MM.1S (cell line): ENCODE results near the gene NTRK3.

Experiments used
- DNase-seq: peaks from one replicate; pipeline ENCODE4 v3.0.0-alpha.2; 2015
- H2AFZ ChIP-seq: fragments of 300-600 bp; sonication (generic); 2 replicates; pipeline ENCODE4 v1.6.0; 2016; ENCODE audit warnings: antibody characterized with exemption, low read length
- H3F3A ChIP-seq: fragments of 300-600 bp; sonication (generic); 2 replicates; pipeline ENCODE4 v1.6.1; 2016; ENCODE audit warnings: mild to moderate bottlenecking, antibody characterized with exemption, low read length, moderate library complexity, mixed read lengths; ENCODE audit not compliant: insufficient read depth
- H3K27ac ChIP-seq: fragments of 300-600 bp; sonication (generic); 2 replicates; pipeline ENCODE4 v1.5.1; 2016; ENCODE audit warnings: mild to moderate bottlenecking, low read length
- H3K27me3 ChIP-seq: fragments of 300-600 bp; sonication (generic); replicated peaks from 2 replicates; pipeline ENCODE4 v1.6.0; 2016; ENCODE audit warnings: low read length; ENCODE audit not compliant: insufficient read depth
- H3K36me3 ChIP-seq: fragments of 300-600 bp; sonication (generic); replicated peaks from 2 replicates; pipeline ENCODE4 v1.6.1; 2016; ENCODE audit warnings: mild to moderate bottlenecking, low read length, mixed read lengths; ENCODE audit not compliant: insufficient read depth
- H3K4me1 ChIP-seq: fragments of 300-600 bp; sonication (generic); 2 replicates; pipeline ENCODE4 v1.6.1; 2016; ENCODE audit warnings: low read length, mixed read lengths
- H3K4me2 ChIP-seq: fragments of 300-600 bp; sonication (generic); 2 replicates; pipeline ENCODE4 v1.6.0; 2016; ENCODE audit warnings: low read depth, low read length
- H3K4me3 ChIP-seq: fragments of 300-600 bp; sonication (generic); 2 replicates; pipeline ENCODE4 v1.5.1; 2016; ENCODE audit warnings: low read length, mixed read lengths
- H3K79me2 ChIP-seq: fragments of 300-600 bp; sonication (generic); 2 replicates; pipeline ENCODE4 v1.6.1; 2016; ENCODE audit warnings: mixed run types, low read length, mixed read lengths
- H3K9ac ChIP-seq: fragments of 300-600 bp; sonication (generic); 2 replicates; pipeline ENCODE4 v1.6.1; 2016; ENCODE audit warnings: low read length, mixed read lengths
- H3K9me2 ChIP-seq: fragments of 300-600 bp; sonication (generic); replicated peaks from 2 replicates; pipeline ENCODE4 v1.6.1; 2016; ENCODE audit warnings: mild to moderate bottlenecking, low read length, mixed read lengths; ENCODE audit not compliant: insufficient read depth
- H3K9me3 ChIP-seq: fragments of 300-600 bp; sonication (generic); replicated peaks from 2 replicates; pipeline ENCODE4 v1.6.1; 2016; ENCODE audit warnings: mild to moderate bottlenecking, low read length, mixed read lengths; ENCODE audit not compliant: insufficient read depth
- H4K20me1 ChIP-seq: fragments of 300-600 bp; sonication (generic); 2 replicates; pipeline ENCODE4 v1.6.1; 2016; ENCODE audit warnings: mild to moderate bottlenecking, low read length, moderate library complexity, mixed read lengths; ENCODE audit not compliant: insufficient read depth
- CTCF ChIP-seq: fragments of 300-600 bp; sonication (generic); IDR thresholded peaks from 2 replicates; pipeline ENCODE4 v1.5.1; 2016; ENCODE audit warnings: antibody characterized with exemption, low read length, mixed read lengths
- EZH2 ChIP-seq: fragments of 300-600 bp; sonication (generic); optimal IDR thresholded peaks from 2 replicates; pipeline ENCODE3; 2017; ENCODE audit warnings: low read depth, mild to moderate bottlenecking, antibody characterized with exemption, low read length, mixed read lengths
- EZH2phosphoT487 ChIP-seq: fragments of 300-600 bp; sonication (generic); IDR thresholded peaks from 2 replicates; pipeline ENCODE4 v1.6.1; 2018; ENCODE audit warnings: antibody characterized with exemption, low read length

NTRK3 gene

GRCh38 chr15:88083811-88084760 lies 172.5 kb downstream of the NTRK3 start:
- H3K4me1 ChIP-seq, result no peaks in the 10 kb centered on the region
- no peaks in the 10 kb centered on the region for H3K9me3 ChIP-seq
- no peak overlapping the region for H3K4me2 ChIP-seq
- no peak for TF ChIP-seq EZH2phosphoT487
- TF ChIP-seq CTCF, result no peak
- no peak for TF ChIP-seq EZH2
- H3K27me3 ChIP-seq, result no peaks in the 10 kb centered on the region
- H3K4me3 ChIP-seq, result no peak overlapping the region
- no peak for DNase-seq
- no peaks in the 10 kb centered on the region for H3K36me3 ChIP-seq
- no peak overlapping the region for H3K27ac ChIP-seq
- H3K9me2 ChIP-seq, result no peaks in the 10 kb centered on the region
- H3K9ac ChIP-seq, result no peak overlapping the region
- H3F3A ChIP-seq, result no peaks in the 10 kb centered on the region
- H2AFZ ChIP-seq, result no peak overlapping the region
- H3K79me2 ChIP-seq, result no peaks in the 10 kb centered on the region
- H4K20me1 ChIP-seq, result no peaks in the 10 kb centered on the region

- no peak overlapping the region for H3K4me2 ChIP-seq
- H3K9me3 ChIP-seq, result no peaks in the 10 kb centered on the region
- DNase-seq, result no peak
- H3K9ac ChIP-seq, result no peak overlapping the region
- H3K4me3 ChIP-seq, result no peak overlapping the region
- H4K20me1 ChIP-seq, result no peaks in the 10 kb centered on the region
- no peaks in the 10 kb centered on the region for H3K36me3 ChIP-seq
- TF ChIP-seq CTCF, result no peak
- no peak for TF ChIP-seq EZH2phosphoT487
- TF ChIP-seq EZH2, result no peak
- H3K27me3 ChIP-seq, result no peaks in the 10 kb centered on the region
- H3F3A ChIP-seq, result no peaks in the 10 kb centered on the region
- no peak overlapping the region for H2AFZ ChIP-seq
- no peaks in the 10 kb centered on the region for H3K4me1 ChIP-seq
- no peak overlapping the region for H3K27ac ChIP-seq
- H3K9me2 ChIP-seq, result no peaks in the 10 kb centered on the region
- no peaks in the 10 kb centered on the region for H3K79me2 ChIP-seq
Observed at GRCh38 chr15:88080616-88081015, 175.9 kb downstream of the NTRK3 start.

GRCh38 chr15:88077296-88078020 lies 179.1 kb downstream of the NTRK3 start:
- DNase-seq, result no peak
- Histone ChIP-seq H3K9me3 (no peaks in the 10 kb centered on the region), H3K9ac (no peak overlapping the region), H3K27me3 (no peaks in the 10 kb centered on the region), H2AFZ (no peak overlapping the region), H3K9me2 (no peaks in the 10 kb centered on the region), H3K4me1 (no peaks in the 10 kb centered on the region), H3K79me2 (no peaks in the 10 kb centered on the region), H3K4me3 (no peak overlapping the region), H3F3A (no peaks in the 10 kb centered on the region), H4K20me1 (no peaks in the 10 kb centered on the region), H3K36me3 (no peaks in the 10 kb centered on the region), H3K27ac (no peak overlapping the region), H3K4me2 (no peak overlapping the region)
- TF ChIP-seq CTCF (no peak), EZH2 (no peak), EZH2phosphoT487 (no peak)
